T-helper 1 cell (primary cell): ENCODE measurements around the gene SPEF2.
"Not testable (repeated sequence)": the region's sequence is repeated elsewhere in the genome, so short reads cannot be mapped to it uniquely, and the experiment has no call there.

ENCODE experiments used
- DNase-seq, 5 donors: peaks; one replicate each; pipeline ENCODE4 v3.0.0-alpha.2; 2012 to 2020

SPEF2 gene

GRCh38 chr5:35823347-35824098 is 205.9 kb downstream of the SPEF2 start:
- no peak for DNase-seq

- DNase-seq, result peak in 1 of 5 donors; percentile 56
Measured at GRCh38 chr5:35826056-35826455, 208.4 kb downstream of the SPEF2 start.

GRCh38 chr5:35826554-35826953 is 208.9 kb downstream of the SPEF2 start:
- peak in 1 of 5 donors; percentile 38 for DNase-seq

GRCh38 chr5:35828082-35828598 is 210.5 kb downstream of the SPEF2 start:
- DNase-seq, result no peak

GRCh38 chr5:35830587-35830986 is 212.9 kb downstream of the SPEF2 start:
- DNase-seq, result peak in 3 of 5 donors; percentile 26 to 51 (median 29)

GRCh38 chr5:35832762-35833161 is 215.1 kb downstream of the SPEF2 start:
- peak in 1 of 5 donors; percentile 74 for DNase-seq

GRCh38 chr5:35833224-35833623 is 215.6 kb downstream of the SPEF2 start:
- peak in 1 of 5 donors; percentile 54 for DNase-seq

GRCh38 chr5:35835796-35836742 is 218.4 kb downstream of the SPEF2 start:
- DNase-seq, result peak in 1 of 5 donors; percentile 84

- DNase-seq, result peak in 1 of 5 donors; percentile 57
Measured at GRCh38 chr5:35838370-35839042, 220.8 kb downstream of the SPEF2 start.

GRCh38 chr5:35842856-35843255 is 225.2 kb downstream of the SPEF2 start:
- DNase-seq, result no peak

GRCh38 chr5:35845508-35845907 is 227.8 kb downstream of the SPEF2 start:
- not testable (repeated sequence) for DNase-seq

- DNase-seq, result no peak
Measured at GRCh38 chr5:35847491-35847890, 229.8 kb downstream of the SPEF2 start.

GRCh38 chr5:35847961-35848360 is 230.3 kb downstream of the SPEF2 start:
- DNase-seq, result no peak

- no peak for DNase-seq
Measured at GRCh38 chr5:35849860-35850259, 232.2 kb downstream of the SPEF2 start.

- DNase-seq, result no peak
Measured at GRCh38 chr5:35850967-35851680, 233.5 kb downstream of the SPEF2 start.

- peak in 3 of 5 donors; percentile 18 to 72 (median 21) for DNase-seq
Measured at GRCh38 chr5:35852084-35852734, 234.5 kb downstream of the SPEF2 start.

GRCh38 chr5:35852773-35853172 is 235.1 kb downstream of the SPEF2 start:
- DNase-seq, result no peak

- DNase-seq, result peak; percentile 44 to 80 (median 67)
Measured at GRCh38 chr5:35853631-35854030, 236.0 kb downstream of the SPEF2 start.

GRCh38 chr5:35854248-35854647 is 236.6 kb downstream of the SPEF2 start:
- peak; percentile 52 to 89 (median 73) for DNase-seq

GRCh38 chr5:35855187-35855586 is 237.5 kb downstream of the SPEF2 start:
- DNase-seq, result no peak

GRCh38 chr5:35856186-35856764 is 238.6 kb downstream of the SPEF2 start:
- peak in 1 of 5 donors; percentile 5 for DNase-seq
